H1 (cell line): Measurements from ENCODE around the gene SEL1L3. TPM values are rescaled to one million over a fixed set of nuclear protein-coding genes. Genes with fewer than 3 reads are reported as not detected.
A peak's percentile ranks its signal among the peaks of the same experiment; 100 is the strongest.

Source experiments
- CTCF ChIA-PET: fragments of 300-600 bp; sonication (Branson Sonifier 250); formaldehyde crosslinking; loops from one replicate; lab custom pipeline; 2021; ENCODE audit not compliant: partially characterized antibody; lab: Charles Lee
- POLR2A ChIA-PET: fragments of 300-600 bp; sonication (Branson Sonifier 250); formaldehyde crosslinking; loops from one replicate; lab custom pipeline; 2021; ENCODE audit warnings: inconsistent platforms; ENCODE audit not compliant: partially characterized antibody; lab: Charles Lee
- DNase-seq, 2 experiments: peaks; one replicate each; pipeline versions ENCODE4 v3.0.0 to v3.0.0-alpha.2; 2010 to 2022; ENCODE audit warnings: low spot score in 2 of 2, low read depth in 1 of 2, mixed read lengths in 1 of 2
- FAIRE-seq: peaks from 2 replicates; lab custom pipeline; 2011; peaks lifted over from hg19 to GRCh38; lab: Jason Lieb, UNC
- H2AFZ ChIP-seq: 2 replicates; pipeline ENCODE4 v1.8.1; 2012; ENCODE audit warnings: low read length, inconsistent platforms
- H2AK5ac ChIP-seq: 2 replicates; pipeline ENCODE4 v1.6.1; 2013; ENCODE audit warnings: low read depth, low read length
- H2BK120ac ChIP-seq: replicated peaks from 2 replicates; pipeline ENCODE3; 2013; ENCODE audit warnings: low read depth, low read length, inconsistent platforms
- H2BK12ac ChIP-seq: 2 replicates; pipeline ENCODE4 v1.6.1; 2013; ENCODE audit warnings: low read depth, low read length
- H2BK15ac ChIP-seq: 2 replicates; pipeline ENCODE4 v1.6.1; 2013; ENCODE audit warnings: low read length
- H2BK20ac ChIP-seq: 2 replicates; pipeline ENCODE4 v1.6.1; 2013; ENCODE audit warnings: low read length
- H2BK5ac ChIP-seq: 2 replicates; pipeline ENCODE4 v1.6.1; 2013; ENCODE audit warnings: low read depth, low read length
- H3K14ac ChIP-seq: 2 replicates; pipeline ENCODE4 v1.6.1; 2013; ENCODE audit warnings: inconsistent platforms; ENCODE audit not compliant: insufficient read length
- H3K18ac ChIP-seq: 2 replicates; pipeline ENCODE4 v1.6.1; 2013; ENCODE audit warnings: low read length; ENCODE audit errors: extremely low read depth
- H3K23ac ChIP-seq: 2 replicates; pipeline ENCODE4 v1.6.1; 2013; ENCODE audit warnings: inconsistent platforms; ENCODE audit not compliant: insufficient read length
- H3K23me2 ChIP-seq: 2 replicates; pipeline ENCODE4 v1.6.1; 2013; ENCODE audit warnings: low read depth, low read length
- H3K27ac ChIP-seq: 2 replicates; pipeline ENCODE4 v1.6.1; 2011; ENCODE audit warnings: low read depth, low read length, inconsistent platforms
- H3K27me3 ChIP-seq, 4 experiments: replicated peaks in 1 of 4; 1 replicate in 1 of 4; 2 replicates in 3 of 4; pipeline versions ENCODE4 v1.6.1 to v1.8.1; 2011 to 2013; ENCODE audit warnings: low read length in 3 of 4, mild to moderate bottlenecking in 3 of 4, inconsistent platforms in 2 of 4, mixed read lengths in 2 of 4, moderate library complexity in 1 of 4; ENCODE audit not compliant: control insufficient read depth in 3 of 4, insufficient read depth in 3 of 4; ENCODE audit errors: extremely low read depth in 1 of 4
- H3K36me3 ChIP-seq, 4 experiments: 2 replicates each; pipeline versions ENCODE4 v1.6.1 to v1.8.1; 2011 to 2013; ENCODE audit warnings: mild to moderate bottlenecking in 4 of 4, low read length in 3 of 4, moderate library complexity in 2 of 4, control low read depth in 1 of 4, inconsistent platforms in 1 of 4; ENCODE audit not compliant: insufficient read depth in 4 of 4, control insufficient read depth in 2 of 4
- H3K4ac ChIP-seq: replicated peaks from 2 replicates; pipeline ENCODE3; 2013; ENCODE audit warnings: low read length, low read depth, mixed read lengths, inconsistent platforms; ENCODE audit not compliant: insufficient read length
- H3K4me1 ChIP-seq, 4 experiments: replicated peaks in 1 of 4; 1 replicate in 1 of 4; 2 replicates in 3 of 4; pipeline versions ENCODE4 v1.6.1 to v1.8.1; 2011 to 2013; ENCODE audit warnings: low read length in 3 of 4, inconsistent platforms in 2 of 4, mixed read lengths in 1 of 4; ENCODE audit not compliant: insufficient read depth in 4 of 4, control insufficient read depth in 3 of 4
- H3K4me2 ChIP-seq, 2 experiments: 2 replicates each; pipeline versions ENCODE4 v1.6.1 to v1.8.1; 2011 to 2013; ENCODE audit warnings: low read depth in 2 of 2, low read length in 2 of 2, control low read depth in 1 of 2, inconsistent platforms in 1 of 2, mild to moderate bottlenecking in 1 of 2; ENCODE audit not compliant: insufficient read depth in 1 of 2
- H3K4me3 ChIP-seq, 4 experiments: fragments of 200-600, 300-600 bp in 1 of 4; sonication (generic), shearing (Covaris generic), sonication (Bioruptor Twin) in 1 of 4; 2 replicates each; pipeline versions ENCODE4 v1.5.1 to v1.8.1; 2011 to 2016; ENCODE audit warnings: low read length in 4 of 4, low read depth in 3 of 4, control low read depth in 2 of 4, inconsistent platforms in 2 of 4, mild to moderate bottlenecking in 2 of 4, mixed read lengths in 1 of 4, moderate library complexity in 1 of 4; ENCODE audit not compliant: insufficient read depth in 2 of 4; ENCODE audit errors: extremely low read depth in 1 of 4
- H3K56ac ChIP-seq: replicated peaks from 2 replicates; pipeline ENCODE3; 2013; ENCODE audit warnings: low read depth, mild to moderate bottlenecking, mixed read lengths, low read length, inconsistent platforms; ENCODE audit not compliant: insufficient read length
- H3K79me1 ChIP-seq: 2 replicates; pipeline ENCODE4 v1.6.1; 2013; ENCODE audit warnings: low read depth, low read length, control low read depth
- H3K79me2 ChIP-seq, 2 experiments: 2 replicates each; pipeline versions ENCODE4 v1.6.1 to v1.8.1; 2012 to 2013; ENCODE audit warnings: low read length in 2 of 2, mild to moderate bottlenecking in 2 of 2, inconsistent platforms in 1 of 2; ENCODE audit not compliant: insufficient read depth in 2 of 2, control insufficient read depth in 1 of 2
- H3K9ac ChIP-seq, 4 experiments: replicated peaks in 1 of 4; 1 replicate in 1 of 4; 2 replicates in 3 of 4; pipeline versions ENCODE4 v1.6.1 to v1.8.1; 2011 to 2013; ENCODE audit warnings: low read depth in 3 of 4, low read length in 3 of 4, control low read depth in 2 of 4, mild to moderate bottlenecking in 2 of 4, moderate library complexity in 2 of 4, inconsistent platforms in 1 of 4; ENCODE audit errors: extremely low read depth in 1 of 4
- H3K9me3 ChIP-seq, 2 experiments: 2 replicates each; pipeline versions ENCODE4 v1.6.1 to v1.8.1; 2012 to 2013; ENCODE audit warnings: mild to moderate bottlenecking in 2 of 2, moderate library complexity in 2 of 2, control low read depth in 1 of 2, inconsistent platforms in 1 of 2, low read depth in 1 of 2, low read length in 1 of 2, mixed read lengths in 1 of 2; ENCODE audit not compliant: insufficient read depth in 2 of 2
- H4K20me1 ChIP-seq, 2 experiments: replicated peaks in 1 of 2; 2 replicates each; pipeline versions ENCODE3 to v1.8.1; 2011 to 2013; ENCODE audit warnings: inconsistent platforms in 2 of 2, low read length in 2 of 2, mild to moderate bottlenecking in 1 of 2; ENCODE audit not compliant: insufficient read depth in 2 of 2, control insufficient read depth in 1 of 2
- H4K5ac ChIP-seq: 2 replicates; pipeline ENCODE4 v1.6.1; 2013; ENCODE audit warnings: low read length, low read depth, mixed read lengths, inconsistent platforms; ENCODE audit not compliant: insufficient read length
- H4K8ac ChIP-seq: 2 replicates; pipeline ENCODE4 v1.8.0; 2013; ENCODE audit warnings: mild to moderate bottlenecking, moderate library complexity, low read length, inconsistent platforms; ENCODE audit not compliant: insufficient read depth; ENCODE audit errors: extremely low read depth
- H4K91ac ChIP-seq: replicated peaks from 2 replicates; pipeline ENCODE3; 2013; ENCODE audit warnings: low read length, mixed read lengths, inconsistent platforms; ENCODE audit not compliant: insufficient read length
- ASH2L ChIP-seq: fragments of 200-600, 300-600 bp; sonication (generic); IDR thresholded peaks from one replicate; pipeline ENCODE4 v1.7.1; 2017; ENCODE audit warnings: low read length
- BCL11A ChIP-seq, 2 experiments: IDR thresholded peaks; one replicate each; pipeline ENCODE4 v1.6.1; 2011; ENCODE audit warnings: low read depth in 2 of 2, low read length in 2 of 2, mild to moderate bottlenecking in 2 of 2
- CHD2 ChIP-seq: IDR thresholded peaks from 2 replicates; pipeline ENCODE4 v1.6.1; 2012; ENCODE audit warnings: low read length, improper control_type of control experiment
- CREB1 ChIP-seq: IDR thresholded peaks from 2 replicates; pipeline ENCODE4 v1.6.1; 2012; ENCODE audit warnings: inconsistent platforms
- KDM4A ChIP-seq: IDR thresholded peaks from one replicate; pipeline ENCODE4 v1.7.1; 2012; ENCODE audit warnings: low read depth, mild to moderate bottlenecking, moderate library complexity, low read length, inconsistent platforms; ENCODE audit not compliant: severe bottlenecking
- POLR2AphosphoS5 ChIP-seq: IDR thresholded peaks from 2 replicates; pipeline ENCODE4 v1.6.1; 2011; ENCODE audit warnings: low read depth, low read length
- RFX5 ChIP-seq: IDR thresholded peaks from 2 replicates; pipeline ENCODE4 v1.6.1; 2011; ENCODE audit warnings: low read depth, low read length, improper control_type of control experiment, borderline replicate concordance
- SP4 ChIP-seq: IDR thresholded peaks from 2 replicates; pipeline ENCODE4 v1.6.1; 2012; ENCODE audit warnings: low read length, inconsistent platforms
- TCF12 ChIP-seq: IDR thresholded peaks from 2 replicates; pipeline ENCODE4 v1.6.1; 2011; ENCODE audit warnings: low read depth, mild to moderate bottlenecking, low read length
- WGBS, 2 experiments: shearing (Covaris generic) in 1 of 2; methylation state at CpG; one replicate each; pipeline versions ENCODE4 v1.1.6 to v1.1.7; 2013 to 2015; ENCODE audit warnings: low lambda C conversion rate in 2 of 2, mixed read lengths in 2 of 2, inconsistent platforms in 1 of 2, low coverage in 1 of 2, missing lambda C conversion rate in 1 of 2; ENCODE audit not compliant: insufficient replicate concordance in 2 of 2, insufficient coverage in 1 of 2, insufficient read length in 1 of 2; ENCODE audit errors: extremely low coverage in 1 of 2, missing lambda C conversion rate in 1 of 2; 5-methylcytosine and 5-hydroxymethylcytosine counted together
- polyA plus RNA-seq, 7 experiments: library from polyadenylated mRNA; depleted of rRNA in 3 of 7; stranded (reverse) in 5 of 7; unstranded in 2 of 7; fragments of >200 nt in 5 of 7; fragments of 200-250 nt in 2 of 7; gene quantifications; 1 replicate in 5 of 7; 2 replicates in 1 of 7; 4 replicates in 1 of 7; pipeline versions ENCODE4 v1.2.1 to v1.2.3, GENCODE V29; 2011 to 2013; ENCODE audit warnings: missing spikeins in 2 of 7, mixed read lengths in 2 of 7
- total RNA-seq: library from RNA; stranded (reverse); fragmentation: NEBNext Ultra II Directional; extraction: Animal tissue kit (Norgen Biotek cat#: 25700); gene quantifications from 2 replicates; pipeline ENCODE4 v1.2.1, GENCODE V29; 2021

SEL1L3 gene
- total and polyA plus RNA-seq, 2 of the 8 experiments (the other 6 are each of a cell fraction or from before 2014, with no cell fraction given), result 18.2 to 54.0 TPM

- H4K8ac ChIP-seq, result no peak overlapping the region
- no peak overlapping the region for H2BK15ac ChIP-seq
- H3K9ac ChIP-seq, result no peak overlapping the region
- peaks cover 3 to 12% (median 7%) of the 10 kb centered on the region in 4 experiments; a peak in 3 of 7 replicates for H3K4me1 ChIP-seq
- H3K18ac ChIP-seq, result no peak overlapping the region
- H3K23ac ChIP-seq, result no peak overlapping the region
- ChIA-PET POLR2A (no interaction called here), CTCF (no interaction called here)
- no peaks in the 10 kb centered on the region for H3K79me1 ChIP-seq
- H2AFZ ChIP-seq, result no peak overlapping the region
- no peaks in the 10 kb centered on the region for H3K23me2 ChIP-seq
- no peaks in the 10 kb centered on the region for H3K27me3 ChIP-seq
- no peak overlapping the region for H3K4ac ChIP-seq
- H2BK5ac ChIP-seq, result peak overlapping the region; percentile 4; the same call in 1 of the 2 replicates
- no peak overlapping the region for H3K14ac ChIP-seq
- H2BK120ac ChIP-seq, result no peak overlapping the region
- H2BK20ac ChIP-seq, result no peak overlapping the region
- no peaks in the 10 kb centered on the region for H3K79me2 ChIP-seq
- H3K36me3 ChIP-seq, result peaks cover 0 to 25% (median 11%) of the 10 kb centered on the region in 4 experiments; a peak in 6 of 8 replicates
- no peak for FAIRE-seq
- TF ChIP-seq ASH2L (no peak), POLR2AphosphoS5 (no peak), RFX5 (no peak), BCL11A (IDR thresholded peaks at IDR 0.05; ENCODE audit: low read depth in 2 of 2, low read length in 2 of 2) (no peak), TCF12 (no peak), CREB1 (no peak), SP4 (no peak), CHD2 (no peak), KDM4A (no peak)
- no peak overlapping the region for H3K4me3 ChIP-seq
- H2BK12ac ChIP-seq, result no peak overlapping the region; the same call in 1 of the 2 replicates
- no peak overlapping the region; a peak in 1 of 4 replicates for H3K4me2 ChIP-seq
- H4K5ac ChIP-seq, result no peak overlapping the region
- 91% methylated on average over 7 of the region's 7 CpGs; no CpG with 5 or more reads in 1 of the 2 experiments for WGBS, 2 experiments
- H4K91ac ChIP-seq, result peak overlapping the region; percentile 50
- no peak overlapping the region for H3K27ac ChIP-seq
- no peak overlapping the region for H2AK5ac ChIP-seq
- DNase-seq, result peak in 1 of 2 experiments; percentile 33
- H4K20me1 ChIP-seq, result no peaks in the 10 kb centered on the region
- no peak overlapping the region for H3K56ac ChIP-seq
- no peaks in the 10 kb centered on the region for H3K9me3 ChIP-seq
These were observed 41.5 kb downstream of the SEL1L3 start for GRCh38 chr4:25821267-25821666.
